GM18505 (cell line): ENCODE results near the gene KIF3A.
"Not testable (repeated sequence)": the region's sequence is repeated elsewhere in the genome, so short reads cannot be mapped to it uniquely, and the experiment has no call there.

Experiments used
- ATAC-seq: cut with Tn5 transposase; IDR thresholded peaks from one replicate; pipeline ENCODE4 v1.9.1; 2021; ENCODE audit not compliant: unreplicated experiment
- POLR2A ChIP-seq: IDR thresholded peaks from 4 replicates; pipeline ENCODE4 v1.6.1; 2011; ENCODE audit warnings: borderline replicate concordance; ENCODE audit not compliant: insufficient read depth, insufficient read length; ENCODE audit errors: extremely low read depth

KIF3A gene

DNA sequence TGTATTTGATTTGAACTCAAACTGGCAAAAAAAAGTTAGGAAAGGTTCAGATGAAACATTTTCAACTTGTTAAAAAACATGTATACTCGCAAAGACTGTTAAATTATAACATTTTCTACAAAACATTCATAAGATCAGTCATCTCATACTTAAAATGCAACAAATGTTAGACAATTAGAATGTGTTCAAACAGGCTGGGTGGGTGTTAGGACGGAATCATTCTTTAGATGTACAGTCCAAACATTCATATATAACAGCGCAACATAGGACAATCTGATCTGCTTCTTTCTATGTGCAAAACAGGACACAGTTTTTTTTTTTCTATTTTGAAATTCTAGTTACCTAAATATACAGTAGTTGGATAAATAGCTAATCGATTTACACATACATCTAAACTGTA is 41.4 kb downstream of the KIF3A start:
- no peak for TF ChIP-seq POLR2A
- no peak for ATAC-seq

DNA sequence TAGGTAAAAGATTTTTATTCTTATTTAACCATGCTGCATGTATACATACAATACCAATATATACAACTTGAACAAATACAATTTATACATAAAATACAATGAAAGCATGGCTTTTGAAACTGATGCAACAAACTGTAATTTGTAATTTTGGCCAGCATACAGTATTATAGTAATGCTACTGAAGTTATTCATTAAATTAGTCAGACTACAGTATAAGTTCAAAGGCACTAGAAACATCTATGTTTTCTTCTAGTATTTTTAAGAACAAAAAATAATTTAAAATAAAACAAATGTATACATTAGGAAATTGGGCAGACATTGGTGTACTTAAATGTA is 44.7 kb downstream of the KIF3A start:
- ATAC-seq: no peak
- no peak for TF ChIP-seq POLR2A

DNA sequence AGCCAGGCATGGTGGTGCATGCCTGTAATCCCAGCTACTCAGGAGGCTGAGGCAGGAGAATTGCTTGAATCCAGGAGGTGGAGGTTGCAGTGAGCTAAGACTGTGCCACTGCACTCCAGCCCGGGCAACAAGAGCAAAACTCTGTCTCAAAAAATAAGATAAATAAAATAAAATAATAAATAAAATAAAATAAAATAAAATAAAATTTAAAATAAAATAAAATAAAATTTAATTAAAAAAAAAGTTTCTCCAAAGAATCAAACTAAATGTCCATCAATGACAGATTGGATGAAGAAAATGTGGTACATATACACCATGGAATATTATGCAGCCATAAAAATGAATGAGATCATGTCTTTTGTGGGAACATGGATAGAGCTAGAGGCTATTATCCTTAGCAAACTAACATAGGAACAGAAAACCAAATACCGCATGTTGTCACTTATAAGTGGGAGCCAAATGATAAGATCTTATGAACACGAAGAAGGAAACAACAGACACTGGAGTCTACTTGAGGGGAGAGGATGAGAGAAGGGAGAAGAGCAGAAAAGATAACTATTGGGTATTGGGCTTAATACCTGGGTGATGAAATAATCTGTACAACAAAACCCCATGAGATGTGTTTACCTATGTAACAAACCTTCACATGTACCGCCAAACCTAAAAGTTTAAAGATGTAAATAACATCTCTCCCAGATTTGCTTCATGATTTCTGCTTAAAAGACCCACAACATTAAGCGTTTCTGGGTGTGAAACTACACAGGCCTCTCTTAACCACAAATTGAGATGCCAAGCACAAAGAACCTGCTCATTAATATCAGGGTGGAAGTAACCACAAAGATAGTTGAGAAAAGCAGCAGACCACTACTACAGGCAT is 45.4 kb downstream of the KIF3A start:
- not testable (repeated sequence) for ATAC-seq

DNA sequence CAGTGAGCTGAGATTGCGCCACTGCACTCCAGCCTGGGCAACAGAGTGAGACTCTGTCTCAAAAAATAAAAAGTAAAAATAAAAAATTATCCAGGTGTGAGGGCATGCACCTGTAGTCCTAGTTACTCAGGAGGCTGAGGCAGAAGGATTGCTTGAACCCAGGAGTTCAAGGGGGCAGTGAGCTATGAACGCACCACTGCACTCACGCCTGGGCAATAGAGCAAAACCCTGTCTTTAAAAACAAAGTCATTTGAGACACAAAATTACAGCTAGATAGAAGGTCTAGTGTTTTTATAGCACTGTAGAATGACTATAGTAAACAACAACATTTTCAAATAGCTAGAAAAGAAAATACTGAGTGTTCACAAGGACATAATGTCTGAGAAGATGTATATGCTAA is 47.2 kb downstream of the KIF3A start:
- ATAC-seq: no peak
- no peak for TF ChIP-seq POLR2A

DNA sequence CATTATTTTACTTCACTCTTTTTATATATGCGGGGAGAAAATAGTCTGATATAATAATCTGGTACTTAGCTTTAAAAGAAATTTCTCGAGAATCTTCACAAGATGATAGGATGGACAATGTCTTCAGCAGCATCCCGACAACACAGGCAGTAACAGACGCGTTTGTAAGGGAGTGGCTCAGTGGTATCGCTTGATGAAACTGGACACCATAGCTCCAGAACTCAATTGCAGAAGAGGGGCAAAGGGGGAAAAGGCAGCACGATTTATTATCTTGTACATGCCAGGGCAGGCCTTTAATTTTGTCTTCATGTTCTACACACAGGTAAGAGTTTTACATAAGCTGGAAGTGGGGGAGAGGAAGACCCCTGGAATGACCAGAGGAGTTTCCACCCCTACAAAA is 47.8 kb downstream of the KIF3A start:
- no peak for ATAC-seq
- no peak for TF ChIP-seq POLR2A

DNA sequence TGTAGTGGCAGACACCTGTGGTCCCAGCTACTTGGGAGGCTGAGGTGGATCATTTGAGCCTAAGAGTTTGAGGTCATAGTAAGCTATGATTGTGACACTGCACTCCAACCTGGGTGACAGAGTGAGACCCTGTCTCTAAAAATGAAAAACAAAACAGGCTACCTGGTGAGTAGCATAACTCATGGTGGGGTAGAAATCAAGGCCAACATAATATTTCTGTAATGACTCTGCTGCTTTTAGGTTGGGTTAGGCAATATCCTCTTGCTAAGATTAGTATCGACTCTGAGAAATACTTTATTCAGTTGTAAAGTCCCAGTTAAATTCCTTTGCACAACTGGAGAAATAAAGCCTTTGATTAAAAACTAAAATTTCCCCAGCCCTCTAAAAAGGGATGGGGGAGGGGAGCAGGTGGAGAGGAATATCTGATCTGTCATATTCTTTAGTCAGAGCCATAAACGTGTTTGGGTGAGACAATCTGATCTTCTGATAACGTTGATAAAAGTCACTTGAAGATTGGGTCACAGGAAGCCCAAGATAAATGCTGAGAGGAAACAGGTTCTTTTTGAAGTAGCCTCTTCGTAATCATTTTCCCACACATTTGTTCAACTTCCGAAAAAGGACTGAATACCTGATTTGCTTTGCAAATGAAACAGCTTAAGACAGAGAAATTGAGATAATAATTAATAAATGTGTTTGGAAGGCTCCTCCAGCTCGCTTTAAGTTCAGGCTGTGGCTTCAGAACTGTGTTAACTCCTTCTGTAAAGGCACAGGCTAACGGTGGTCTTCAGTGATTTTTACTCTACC is 48.6 kb downstream of the KIF3A start:
- no peak for ATAC-seq

DNA sequence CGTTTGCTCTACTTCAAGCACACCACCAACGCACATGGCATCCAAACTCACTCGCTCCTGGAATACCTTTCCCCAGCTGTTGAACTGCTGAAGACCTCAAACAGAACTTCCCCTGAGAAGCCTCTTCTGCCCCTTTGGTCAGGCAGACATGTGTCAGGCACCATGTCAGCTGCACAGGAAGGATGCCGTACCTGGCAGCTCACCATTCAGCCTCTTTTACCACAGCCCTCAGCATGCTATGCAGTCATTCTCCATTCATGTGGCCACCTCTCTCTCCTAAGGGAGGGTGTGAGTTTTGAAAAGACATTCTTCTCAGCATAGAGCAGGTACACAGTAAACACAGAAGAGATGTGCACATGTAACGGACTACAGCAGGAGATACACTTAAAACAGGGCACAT is 49.4 kb downstream of the KIF3A start:
- no peak for TF ChIP-seq POLR2A
- ATAC-seq: no peak

More for the DNA sequence above, 48.6 kb downstream of the KIF3A start:
- no peak for TF ChIP-seq POLR2A

DNA sequence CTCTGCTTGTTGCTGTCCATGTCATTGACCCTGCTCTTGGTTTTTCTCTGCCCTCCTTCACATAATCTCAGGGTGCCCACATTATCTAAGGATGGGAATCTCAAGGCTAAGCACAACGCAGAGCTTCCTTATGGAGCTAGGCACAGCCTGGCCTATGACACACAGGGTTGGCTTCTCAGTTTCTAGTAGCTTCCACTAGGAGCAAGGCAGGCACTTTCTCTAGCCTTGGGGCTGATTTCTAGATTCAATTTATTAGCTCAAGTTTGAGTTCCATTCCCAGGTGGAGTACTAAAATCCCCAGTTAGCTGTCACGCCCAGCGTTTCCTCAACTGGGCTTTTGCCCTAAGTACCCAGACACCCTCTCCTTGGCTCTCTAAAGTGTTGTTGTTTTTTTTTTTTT is 51.2 kb downstream of the KIF3A start:
- TF ChIP-seq POLR2A: no peak
- ATAC-seq: no peak

DNA sequence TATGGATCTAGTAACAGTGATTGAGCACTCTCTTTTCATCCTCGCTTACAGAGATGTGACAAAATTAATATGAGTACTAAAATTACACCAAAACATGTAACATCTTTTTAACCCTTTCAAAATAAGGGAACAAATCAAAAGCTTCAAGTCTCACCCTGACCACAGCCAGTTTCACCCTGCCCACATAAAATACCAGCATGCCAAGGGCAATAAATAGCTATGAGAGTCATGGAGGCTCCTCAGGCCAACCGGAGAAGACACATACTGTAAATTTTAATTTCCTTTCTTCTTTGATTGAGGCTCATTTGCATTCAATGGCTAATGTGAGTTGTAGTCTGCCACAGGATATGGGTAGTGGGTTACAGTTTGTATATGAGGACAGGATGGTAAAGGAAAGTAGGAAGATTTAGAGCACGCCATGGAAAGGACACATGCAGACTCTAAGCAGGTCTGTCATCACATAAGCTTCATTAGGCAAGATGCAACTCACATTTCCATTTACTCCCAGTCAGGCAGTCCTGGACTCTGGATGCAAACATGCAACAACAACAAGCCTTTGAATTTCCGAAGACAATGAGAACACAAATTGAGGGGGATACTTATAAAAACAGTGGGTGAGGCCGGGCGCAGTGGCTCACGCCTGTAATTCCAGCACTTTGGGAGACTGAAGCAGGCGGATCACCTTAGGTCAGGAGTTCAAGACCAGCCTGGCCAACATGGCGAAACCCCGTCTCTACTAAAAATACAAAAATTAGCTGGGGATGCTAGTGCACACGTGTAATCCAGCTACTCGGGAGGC is 52.2 kb downstream of the KIF3A start:
- TF ChIP-seq POLR2A: no peak
- ATAC-seq: no peak

DNA sequence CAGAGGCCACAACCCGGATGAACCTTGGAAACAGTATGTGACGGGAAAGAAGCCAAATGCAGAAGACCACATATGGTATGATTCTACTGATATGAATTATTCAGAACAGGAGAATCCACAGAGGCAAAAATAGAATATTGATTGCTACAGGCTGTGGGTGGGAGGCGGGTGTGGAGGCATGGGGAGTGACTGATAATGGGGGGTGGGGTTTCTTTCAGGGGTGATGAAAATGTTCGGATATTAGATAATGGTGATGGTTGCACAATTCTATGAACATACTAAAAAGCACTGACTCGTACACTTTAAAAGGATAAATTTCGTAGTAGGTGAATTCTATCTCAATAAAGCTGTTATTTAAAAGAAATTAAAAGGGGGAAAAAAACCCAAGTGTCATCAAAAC is 52.9 kb downstream of the KIF3A start:
- no peak for ATAC-seq
- no peak for TF ChIP-seq POLR2A

DNA sequence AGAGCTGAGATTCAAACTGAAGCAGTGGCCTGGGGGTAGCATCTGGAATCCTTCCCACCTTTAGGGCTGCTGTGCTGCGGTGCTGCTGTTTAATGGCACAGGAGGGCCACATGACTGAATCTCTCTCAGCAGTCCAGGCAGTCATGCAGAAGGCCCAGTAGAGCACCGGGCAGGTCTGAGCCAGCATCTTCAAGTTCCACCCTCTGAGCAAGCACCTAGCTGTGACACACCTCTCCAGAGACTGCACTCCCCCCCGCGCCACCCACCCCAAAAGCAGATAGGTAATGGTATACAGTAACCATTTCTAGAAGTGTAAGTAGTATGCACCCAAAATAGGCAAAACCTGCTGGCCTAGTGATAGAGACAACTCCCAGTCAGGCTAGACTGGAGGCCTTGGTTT is 55.4 kb downstream of the KIF3A start:
- ATAC-seq: no peak
- TF ChIP-seq POLR2A: no peak

DNA sequence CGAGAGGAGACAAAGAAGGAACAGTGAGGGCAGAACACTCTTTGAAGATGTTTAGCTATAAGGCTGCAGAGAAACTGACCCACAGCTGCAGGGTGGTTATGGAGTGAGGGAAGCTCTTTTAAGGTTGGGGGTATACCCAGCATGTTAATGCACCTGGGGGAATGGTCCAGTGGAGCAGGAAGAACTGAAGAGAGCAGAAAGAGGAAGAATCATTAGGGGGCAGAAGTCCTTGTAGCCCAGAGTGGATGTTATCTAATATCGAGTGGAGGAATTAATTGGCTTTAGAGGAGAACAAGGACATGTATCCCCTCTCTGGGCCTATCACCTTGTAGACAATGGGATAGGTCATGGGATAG is 55.9 kb downstream of the KIF3A start:
- no peak for ATAC-seq

DNA sequence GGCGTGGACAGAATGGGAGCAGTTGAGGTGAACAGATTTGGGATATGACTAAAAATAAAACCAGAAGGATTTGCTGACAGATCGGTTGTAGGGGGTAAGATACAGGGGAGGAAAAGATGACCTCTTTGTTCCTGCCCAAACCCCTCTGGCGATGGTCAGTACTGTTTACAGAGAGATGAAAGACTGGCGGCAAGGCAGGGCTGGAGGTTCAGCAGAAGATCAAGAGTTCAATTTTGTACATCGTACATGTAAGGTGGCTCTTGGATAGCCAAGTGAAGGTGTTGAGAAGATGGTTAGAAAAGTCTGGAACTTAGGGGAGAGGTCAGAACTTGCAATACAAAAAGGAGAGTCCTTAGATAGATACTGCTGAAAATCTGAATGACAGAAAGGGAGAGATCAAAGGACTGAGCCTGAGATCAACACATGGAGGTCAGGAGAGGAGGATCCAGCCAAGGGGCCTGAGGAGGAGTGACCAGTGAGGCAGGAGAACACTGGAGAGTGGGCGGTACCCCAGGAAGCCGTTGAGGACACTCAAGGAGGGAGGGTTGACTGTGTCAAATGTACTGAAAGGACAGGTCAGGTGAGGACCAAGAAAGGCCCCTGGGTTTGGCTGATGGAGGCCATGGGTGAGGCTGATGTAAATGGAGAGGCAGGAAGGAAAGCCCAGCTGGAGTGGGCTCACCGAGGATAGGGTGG is 56.4 kb downstream of the KIF3A start:
- ATAC-seq: no peak
- no peak for TF ChIP-seq POLR2A

More for the DNA sequence above, 55.9 kb downstream of the KIF3A start:
- no peak for TF ChIP-seq POLR2A

DNA sequence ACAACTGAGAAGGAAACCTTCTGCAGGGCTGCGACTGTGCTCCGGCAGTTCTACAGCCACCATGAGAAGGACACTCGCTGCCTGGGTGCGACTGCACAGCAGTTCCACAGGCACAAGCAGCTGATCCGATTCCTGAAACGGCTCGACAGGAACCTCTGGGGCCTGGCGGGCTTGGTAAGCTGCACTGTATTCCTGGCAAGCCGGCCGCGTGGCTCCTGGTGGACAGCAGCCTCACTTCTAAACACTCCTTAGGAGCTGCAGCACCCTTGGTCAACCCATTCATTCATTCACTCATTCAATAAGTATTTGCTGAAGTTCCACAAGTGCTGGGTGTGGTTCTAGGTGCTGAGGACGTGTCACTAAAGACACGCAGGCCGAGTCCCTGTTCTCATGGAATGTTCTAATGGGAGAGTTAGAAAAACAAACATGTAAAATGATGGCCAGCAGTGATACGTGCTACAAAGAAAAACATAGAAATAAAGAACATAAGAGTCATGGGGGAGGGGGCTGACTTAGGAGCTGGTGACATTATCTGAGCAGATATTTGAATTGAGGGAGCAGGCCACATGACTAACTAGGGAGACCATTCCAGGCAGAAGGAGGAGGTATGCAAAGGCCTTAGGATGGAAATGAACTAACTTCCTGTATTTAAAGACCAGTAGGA is 57.5 kb downstream of the KIF3A start:
- no peak for ATAC-seq
- no peak for TF ChIP-seq POLR2A
